ENCODE measurements around the gene STXBP5L. TPM values are rescaled to one million over a fixed set of nuclear protein-coding genes. Genes with fewer than 3 reads are reported as not detected.
A peak's percentile ranks its signal among the peaks of the same experiment; 100 is the strongest.

STXBP5L gene
- total RNA-seq, 2 donors from 2014 or later = under 0.01 to 0.78 TPM

GRCh38 chr3:121232309-121233225 is 324.6 kb downstream of the STXBP5L start:
- H3K4me3 ChIP-seq = no peak overlapping the region
- intact Hi-C loops (cut with DNase I) = no loop called here
- TF ChIP-seq CTCF (IDR thresholded peaks at IDR 0.05) = no peak
- no peak for TF ChIP-seq POLR2A (IDR thresholded peaks at IDR 0.05)
- peak; percentile 31 to 69 (median 51) for DNase-seq
- ATAC-seq = peak; percentile 94
- no peaks in the 10 kb centered on the region for H3K27me3 ChIP-seq
- H3K36me3 ChIP-seq (replicated peaks in 1 of 2; ENCODE audit: insufficient read depth in 1 of 2, low read depth in 2 of 2) = no peaks in the 10 kb centered on the region
- peaks cover 14% of the 10 kb centered on the region for H3K4me1 ChIP-seq
- H3K27ac ChIP-seq = peak overlapping the region in 2 of 4 donors; percentile 4 to 42
- 39 to 47% methylated on average over 5 of the region's 5 CpGs for WGBS, 2 donors
- H3K9me3 ChIP-seq = no peaks in the 10 kb centered on the region

- DNase-seq (no peak), ATAC-seq (no peak)
- Histone ChIP-seq H3K9me3 (no peaks in the 10 kb centered on the region), H3K36me3 (replicated peaks in 1 of 2; ENCODE audit: insufficient read depth in 1 of 2, low read depth in 2 of 2) (no peaks in the 10 kb centered on the region), H3K4me3 (no peak overlapping the region), H3K27ac (no peak overlapping the region), H3K4me1 (no peaks in the 10 kb centered on the region), H3K27me3 (no peaks in the 10 kb centered on the region)
- intact Hi-C loops (cut with DNase I) = no loop called here
- WGBS, 2 donors = 83 to 88% methylated on average over 1 of the region's 1 CpG
- TF ChIP-seq CTCF (IDR thresholded peaks at IDR 0.05) = no peak
- TF ChIP-seq POLR2A (IDR thresholded peaks at IDR 0.05) = no peak
Observed at GRCh38 chr3:121243208-121243607, 335.2 kb downstream of the STXBP5L start.

- ATAC-seq (no peak), DNase-seq (peak in 1 of 4 donors; percentile 38)
- 14 to 16% methylated on average over 2 of the region's 2 CpGs for WGBS, 2 donors
Observed at GRCh38 chr3:121252676-121253075, 344.7 kb downstream of the STXBP5L start.

GRCh38 chr3:121269389-121269788 is 361.4 kb downstream of the STXBP5L start:
- Histone ChIP-seq H3K4me3 (no peak overlapping the region), H3K27ac (no peak overlapping the region), H3K9me3 (no peaks in the 10 kb centered on the region), H3K36me3 (replicated peaks in 1 of 2; ENCODE audit: insufficient read depth in 1 of 2, low read depth in 2 of 2) (no peaks in the 10 kb centered on the region), H3K27me3 (no peaks in the 10 kb centered on the region), H3K4me1 (no peaks in the 10 kb centered on the region)
- 72 to 86% methylated on average over 1 of the region's 1 CpG for WGBS, 2 donors
- intact Hi-C loops (cut with DNase I) = no loop called here
- TF ChIP-seq CTCF (IDR thresholded peaks at IDR 0.05) (no peak), POLR2A (IDR thresholded peaks at IDR 0.05) (no peak)
- no peak for ATAC-seq
- DNase-seq = no peak

More at GRCh38 chr3:121252676-121253075, 344.7 kb downstream of the STXBP5L start:
- intact Hi-C loops (cut with DNase I) = no loop called here
- H3K4me3 ChIP-seq = no peak overlapping the region
- H3K27ac ChIP-seq = no peak overlapping the region
- no peaks in the 10 kb centered on the region for H3K36me3 ChIP-seq (replicated peaks in 1 of 2; ENCODE audit: insufficient read depth in 1 of 2, low read depth in 2 of 2)
- H3K4me1 ChIP-seq = no peaks in the 10 kb centered on the region
- TF ChIP-seq POLR2A (IDR thresholded peaks at IDR 0.05) (no peak), CTCF (IDR thresholded peaks at IDR 0.05) (no peak)
- H3K9me3 ChIP-seq = no peaks in the 10 kb centered on the region
- H3K27me3 ChIP-seq = no peaks in the 10 kb centered on the region
